Sigmoid colon (tissue), 3 donors: ENCODE data around the gene SLC9A9.

Experiments used
- CTCF ChIP-seq, 4 experiments: fragments of 450-650 bp in 3 of 4; fragments of 200-600 bp in 1 of 4; IDR thresholded peaks; one replicate each; pipeline ENCODE4 v1.5.1; 2016 to 2019; ENCODE audit warnings: antibody characterized with exemption in 4 of 4, mild to moderate bottlenecking in 3 of 4, moderate library complexity in 2 of 4
- POLR2A ChIP-seq, 2 donors: fragments of 450-650 bp; IDR thresholded peaks; one replicate each; pipeline ENCODE4 v1.6.1; 2016; ENCODE audit warnings: antibody characterized with exemption in 2 of 2, mild to moderate bottlenecking in 2 of 2, moderate library complexity in 2 of 2

- TF ChIP-seq CTCF (IDR thresholded peaks at IDR 0.05): no peak
- TF ChIP-seq POLR2A (IDR thresholded peaks at IDR 0.05): no peak
Measured at GRCh38 chr3:143608966-143609365, 239.3 kb downstream of the SLC9A9 start.
